Neutrophil (primary cell): ENCODE data around the gene FIBCD1.

ENCODE experiments used
- H3K27ac ChIP-seq: fragments of 200-600 bp; sonication (generic); 2 replicates; pipeline ENCODE4 v1.5.1; 2016; ENCODE audit warnings: mild to moderate bottlenecking, moderate library complexity
- H3K27me3 ChIP-seq: fragments of 200-600 bp; sonication (generic); 2 replicates; pipeline ENCODE4 v1.6.0; 2016; ENCODE audit warnings: mild to moderate bottlenecking
- H3K36me3 ChIP-seq: fragments of 200-600 bp; sonication (generic); 2 replicates; pipeline ENCODE4 v1.5.1; 2017
- H3K4me1 ChIP-seq, 2 experiments: fragments of 200-600 bp in 1 of 2; sonication (generic) in 1 of 2; 1 replicate in 1 of 2; 2 replicates in 1 of 2; pipeline versions ENCODE4 v1.5.1 to v1.6.1; 2013 to 2016; ENCODE audit warnings: low read depth in 1 of 2, low read length in 1 of 2, mild to moderate bottlenecking in 1 of 2, moderate library complexity in 1 of 2; ENCODE audit not compliant: control insufficient read depth in 1 of 2, insufficient read depth in 1 of 2
- H3K4me3 ChIP-seq, 2 experiments: fragments of 200-600 bp in 1 of 2; sonication (generic) in 1 of 2; 1 replicate in 1 of 2; 2 replicates in 1 of 2; pipeline ENCODE4 v1.5.1; 2013 to 2016; ENCODE audit warnings: low read depth in 1 of 2, low read length in 1 of 2, mild to moderate bottlenecking in 1 of 2, moderate library complexity in 1 of 2
- H3K9me3 ChIP-seq: fragments of 200-600 bp; sonication (generic); 2 replicates; pipeline ENCODE4 v1.5.1; 2016
- CTCF ChIP-seq: fragments of 200-600 bp; sonication (generic); IDR thresholded peaks from 2 replicates; pipeline ENCODE4 v1.5.1; 2016; ENCODE audit warnings: antibody characterized with exemption

The FIBCD1 gene

DNA sequence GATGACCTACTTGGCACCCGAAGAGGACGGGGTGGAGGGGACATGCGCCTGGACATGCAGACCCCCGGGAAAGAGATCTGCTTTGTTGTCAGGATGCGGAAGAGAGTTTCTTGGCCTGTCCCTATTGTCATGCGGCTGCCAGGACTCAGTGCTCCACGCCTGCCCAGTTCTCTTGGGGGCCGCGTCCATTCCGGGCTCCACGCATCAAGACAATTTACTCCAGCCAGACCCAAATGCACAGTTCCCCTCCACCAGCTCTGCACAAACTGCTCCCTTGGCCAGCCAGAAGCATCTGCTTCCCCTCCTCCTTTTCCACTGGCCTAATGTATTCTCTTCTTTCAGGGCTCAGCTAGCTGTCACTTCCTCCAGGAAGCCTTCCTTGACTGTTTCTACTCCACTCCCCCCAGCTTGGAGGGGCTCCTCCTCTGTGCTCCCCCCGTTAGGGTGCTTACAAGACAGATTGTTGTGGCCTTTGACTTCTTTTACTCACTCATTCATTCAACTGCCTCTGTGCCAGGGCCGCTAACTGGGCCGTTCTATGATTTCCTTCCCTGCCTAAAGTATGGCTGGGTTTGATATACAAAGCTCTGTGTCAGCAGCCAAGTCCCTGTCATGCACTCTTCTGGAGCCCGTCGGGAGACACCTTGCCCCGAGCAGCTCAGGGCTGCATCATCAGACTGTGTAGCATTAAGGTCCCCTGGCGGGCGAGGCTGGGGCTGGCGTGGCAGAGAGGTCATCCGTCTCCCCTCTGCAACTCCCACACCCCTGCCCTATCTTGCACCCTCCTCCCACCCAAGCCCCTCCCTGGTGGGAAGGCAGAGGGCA, 6.6 kb downstream of the FIBCD1 start:
- Histone ChIP-seq H3K36me3 (no peaks in the 10 kb centered on the region), H3K4me1 (no peaks in the 10 kb centered on the region), H3K4me3 (no peak overlapping the region), H3K27ac (no peak overlapping the region), H3K9me3 (no peaks in the 10 kb centered on the region), H3K27me3 (peaks cover 76% of the 10 kb centered on the region)
- no peak for TF ChIP-seq CTCF

GRCh38 chr9:130931508-130932254, 7.4 kb downstream of the FIBCD1 start:
- Histone ChIP-seq H3K4me3 (no peak overlapping the region), H3K9me3 (no peaks in the 10 kb centered on the region), H3K27ac (no peak overlapping the region), H3K4me1 (no peaks in the 10 kb centered on the region), H3K27me3 (peaks cover 68% of the 10 kb centered on the region), H3K36me3 (no peaks in the 10 kb centered on the region)
- TF ChIP-seq CTCF, result no peak

DNA sequence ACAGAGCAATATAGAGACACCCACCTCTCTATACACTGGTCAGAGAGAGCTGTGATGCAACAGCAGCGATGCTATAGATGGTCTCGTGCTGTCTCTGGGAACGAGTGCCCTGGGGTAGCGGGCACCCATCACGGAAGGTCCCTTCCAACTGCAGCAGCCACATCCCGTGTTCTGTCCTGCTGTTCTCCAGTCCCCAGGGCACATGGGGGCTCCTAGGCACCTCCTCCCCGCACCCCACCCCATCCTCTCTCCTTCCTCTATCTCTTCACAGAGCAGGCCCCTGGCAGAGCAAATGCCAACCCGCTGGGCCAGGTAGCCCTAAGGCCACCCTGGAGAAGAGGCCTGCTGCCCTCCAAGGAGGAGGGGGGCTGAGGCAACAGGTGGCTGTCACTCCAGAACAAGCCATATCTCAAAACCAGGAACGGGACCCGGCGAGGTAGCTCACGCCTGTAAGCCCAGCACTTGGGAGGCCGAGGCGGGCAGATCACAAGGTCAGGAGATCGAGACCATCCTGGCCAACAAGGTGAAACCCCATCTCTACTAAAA, 8.2 kb downstream of the FIBCD1 start:
- Histone ChIP-seq H3K4me3 (no peak overlapping the region), H3K4me1 (no peaks in the 10 kb centered on the region), H3K36me3 (no peaks in the 10 kb centered on the region), H3K9me3 (no peaks in the 10 kb centered on the region), H3K27me3 (peaks cover 65% of the 10 kb centered on the region), H3K27ac (no peak overlapping the region)
- no peak for TF ChIP-seq CTCF

DNA sequence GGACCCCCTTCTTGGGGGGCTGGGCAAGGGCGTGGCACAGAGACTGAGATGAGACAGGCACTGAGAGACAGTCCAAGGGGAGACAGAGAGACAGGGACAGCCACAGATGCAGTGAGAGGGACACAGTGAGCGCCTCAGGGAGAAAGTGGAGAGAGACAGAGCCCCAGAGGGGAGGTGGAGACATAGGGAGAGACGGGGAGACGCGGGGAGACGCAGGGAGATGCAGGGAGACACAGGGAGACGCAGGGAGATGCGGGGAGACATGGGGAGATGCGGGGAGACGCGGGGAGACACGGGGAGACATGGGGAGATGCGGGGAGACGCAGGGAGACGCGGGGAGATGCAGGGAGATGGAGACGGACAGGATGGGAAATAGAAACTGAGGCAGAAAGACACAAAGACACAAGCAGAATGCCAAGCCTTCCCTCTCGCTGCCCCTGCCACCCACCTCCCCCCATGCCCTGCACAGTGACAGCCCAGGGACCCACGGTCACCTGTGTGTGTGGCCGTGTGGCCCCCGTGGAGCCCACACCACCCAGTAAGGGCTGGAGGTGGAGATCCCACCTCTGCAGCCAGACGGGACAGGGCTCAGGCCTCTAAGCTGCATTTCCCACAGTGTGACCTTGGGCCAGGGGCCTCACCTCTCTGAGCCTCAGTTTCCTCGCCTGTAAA, 8.8 kb downstream of the FIBCD1 start:
- Histone ChIP-seq H3K27ac (no peak overlapping the region), H3K4me3 (no peak overlapping the region), H3K27me3 (peaks cover 65% of the 10 kb centered on the region), H3K9me3 (no peaks in the 10 kb centered on the region), H3K36me3 (no peaks in the 10 kb centered on the region), H3K4me1 (no peaks in the 10 kb centered on the region)
- no peak for TF ChIP-seq CTCF

- Histone ChIP-seq H3K9me3 (no peaks in the 10 kb centered on the region), H3K4me1 (no peaks in the 10 kb centered on the region), H3K4me3 (no peak overlapping the region), H3K36me3 (no peaks in the 10 kb centered on the region), H3K27ac (no peak overlapping the region), H3K27me3 (peaks cover 58% of the 10 kb centered on the region)
- TF ChIP-seq CTCF, result no peak
These were observed 9.4 kb downstream of the FIBCD1 start for GRCh38 chr9:130929571-130930038.
